Activated CD4-positive, alpha-beta T cell treated with anti-CD3 and anti-CD28 coated beads, Interleukin-2, amount 50 U/mL, for 48 hours (primary cell): ENCODE data around the gene C1QL2.

Experiments used
- DNase-seq, 2 experiments: peaks; one replicate each; pipeline ENCODE4 v3.0.0-alpha.2; 2020

C1QL2 gene

GRCh38 chr2:119136093-119136492 is 22.5 kb downstream of the C1QL2 start:
- no peak for DNase-seq

GRCh38 chr2:119134775-119135174 is 23.8 kb downstream of the C1QL2 start:
- no peak for DNase-seq

- DNase-seq, result peak; percentile 44 to 60
Observed at GRCh38 chr2:119126650-119127049, 31.9 kb downstream of the C1QL2 start.

GRCh38 chr2:119123389-119123788 is 35.2 kb downstream of the C1QL2 start:
- DNase-seq, result no peak

- DNase-seq, result no peak
Observed at GRCh38 chr2:119122663-119123062, 35.9 kb downstream of the C1QL2 start.

GRCh38 chr2:119119999-119120756 is 38.4 kb downstream of the C1QL2 start:
- DNase-seq, result no peak

GRCh38 chr2:119119076-119119785 is 39.3 kb downstream of the C1QL2 start:
- no peak for DNase-seq

GRCh38 chr2:119117891-119118882 is 40.4 kb downstream of the C1QL2 start:
- DNase-seq, result no peak

- no peak for DNase-seq
Observed at GRCh38 chr2:119117408-119117807, 41.1 kb downstream of the C1QL2 start.

- DNase-seq, result no peak
Observed at GRCh38 chr2:119116411-119117295, 41.9 kb downstream of the C1QL2 start.

- no peak for DNase-seq
Observed at GRCh38 chr2:119114266-119114665, 44.3 kb downstream of the C1QL2 start.

GRCh38 chr2:119113489-119113770 is 45.1 kb downstream of the C1QL2 start:
- DNase-seq, result no peak

GRCh38 chr2:119112770-119113488 is 45.6 kb downstream of the C1QL2 start:
- no peak for DNase-seq

GRCh38 chr2:119112230-119112629 is 46.3 kb downstream of the C1QL2 start:
- DNase-seq, result no peak

- no peak for DNase-seq
Observed at GRCh38 chr2:119111115-119111975, 47.2 kb downstream of the C1QL2 start.

- DNase-seq, result no peak
Observed at GRCh38 chr2:119109866-119110265, 48.7 kb downstream of the C1QL2 start.

GRCh38 chr2:119108186-119108585 is 50.4 kb downstream of the C1QL2 start:
- DNase-seq, result no peak

- peak; percentile 36 to 44 for DNase-seq
Observed at GRCh38 chr2:119106301-119106897, 52.2 kb downstream of the C1QL2 start.
